Fibroblast of the aortic adventitia (primary cell): ENCODE data around the gene CLASRP. TPM values are rescaled to one million over a fixed set of nuclear protein-coding genes. Genes with fewer than 3 reads are reported as not detected.
A peak's percentile ranks its signal among the peaks of the same experiment; 100 is the strongest.
"Not testable (repeated sequence)": the region's sequence is repeated elsewhere in the genome, so short reads cannot be mapped to it uniquely, and the experiment has no call there.

Experiments
- DNase-seq: peaks from one replicate; pipeline ENCODE4 v3.0.0-alpha.2; 2010; ENCODE audit warnings: low read depth
- H3K4me3 ChIP-seq: 2 replicates; pipeline ENCODE4 v1.5.1; 2011; ENCODE audit warnings: low read depth, mild to moderate bottlenecking, control low read depth, low read length, moderate library complexity
- total RNA-seq: library from RNA; depleted of rRNA; stranded (reverse); fragments of >200 nt; gene quantifications from 2 replicates; pipeline ENCODE4 v1.2.3, GENCODE V29; 2012; ENCODE audit warnings: low replicate concordance
- TF ChIP-seq, protein P1 (sequence below): IDR thresholded peaks from 2 replicates; pipeline ENCODE4 v1.5.1; 2011; ENCODE audit warnings: mild to moderate bottlenecking, low read length, control low read depth, inconsistent platforms; ENCODE audit not compliant: insufficient read depth

CLASRP gene
- total RNA-seq, 1 donor, result 32.4 TPM

DNA sequence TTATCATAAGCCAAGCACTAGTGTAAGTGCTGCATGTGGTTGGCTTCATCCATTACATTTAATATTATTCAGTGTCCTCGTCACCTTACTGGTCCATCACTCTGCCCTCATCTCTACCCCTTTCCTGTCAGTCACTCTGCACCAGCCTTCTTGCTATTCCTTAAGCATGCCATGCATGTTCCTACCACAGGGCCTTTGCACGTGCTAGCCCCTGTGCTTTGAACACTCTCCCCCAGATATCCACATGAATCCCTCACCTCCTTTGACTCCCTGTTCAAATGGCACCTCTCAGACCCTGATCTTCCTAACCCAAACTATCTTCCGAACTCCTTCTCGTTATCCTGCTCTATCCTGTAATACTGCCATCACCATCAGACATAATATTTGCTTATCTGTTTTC is 40.8 kb upstream of the CLASRP start:
- TF ChIP-seq, protein P1, sequence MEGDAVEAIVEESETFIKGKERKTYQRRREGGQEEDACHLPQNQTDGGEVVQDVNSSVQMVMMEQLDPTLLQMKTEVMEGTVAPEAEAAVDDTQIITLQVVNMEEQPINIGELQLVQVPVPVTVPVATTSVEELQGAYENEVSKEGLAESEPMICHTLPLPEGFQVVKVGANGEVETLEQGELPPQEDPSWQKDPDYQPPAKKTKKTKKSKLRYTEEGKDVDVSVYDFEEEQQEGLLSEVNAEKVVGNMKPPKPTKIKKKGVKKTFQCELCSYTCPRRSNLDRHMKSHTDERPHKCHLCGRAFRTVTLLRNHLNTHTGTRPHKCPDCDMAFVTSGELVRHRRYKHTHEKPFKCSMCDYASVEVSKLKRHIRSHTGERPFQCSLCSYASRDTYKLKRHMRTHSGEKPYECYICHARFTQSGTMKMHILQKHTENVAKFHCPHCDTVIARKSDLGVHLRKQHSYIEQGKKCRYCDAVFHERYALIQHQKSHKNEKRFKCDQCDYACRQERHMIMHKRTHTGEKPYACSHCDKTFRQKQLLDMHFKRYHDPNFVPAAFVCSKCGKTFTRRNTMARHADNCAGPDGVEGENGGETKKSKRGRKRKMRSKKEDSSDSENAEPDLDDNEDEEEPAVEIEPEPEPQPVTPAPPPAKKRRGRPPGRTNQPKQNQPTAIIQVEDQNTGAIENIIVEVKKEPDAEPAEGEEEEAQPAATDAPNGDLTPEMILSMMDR, result no peak
- DNase-seq, result no peak
- H3K4me3 ChIP-seq, result no peak overlapping the region

DNA sequence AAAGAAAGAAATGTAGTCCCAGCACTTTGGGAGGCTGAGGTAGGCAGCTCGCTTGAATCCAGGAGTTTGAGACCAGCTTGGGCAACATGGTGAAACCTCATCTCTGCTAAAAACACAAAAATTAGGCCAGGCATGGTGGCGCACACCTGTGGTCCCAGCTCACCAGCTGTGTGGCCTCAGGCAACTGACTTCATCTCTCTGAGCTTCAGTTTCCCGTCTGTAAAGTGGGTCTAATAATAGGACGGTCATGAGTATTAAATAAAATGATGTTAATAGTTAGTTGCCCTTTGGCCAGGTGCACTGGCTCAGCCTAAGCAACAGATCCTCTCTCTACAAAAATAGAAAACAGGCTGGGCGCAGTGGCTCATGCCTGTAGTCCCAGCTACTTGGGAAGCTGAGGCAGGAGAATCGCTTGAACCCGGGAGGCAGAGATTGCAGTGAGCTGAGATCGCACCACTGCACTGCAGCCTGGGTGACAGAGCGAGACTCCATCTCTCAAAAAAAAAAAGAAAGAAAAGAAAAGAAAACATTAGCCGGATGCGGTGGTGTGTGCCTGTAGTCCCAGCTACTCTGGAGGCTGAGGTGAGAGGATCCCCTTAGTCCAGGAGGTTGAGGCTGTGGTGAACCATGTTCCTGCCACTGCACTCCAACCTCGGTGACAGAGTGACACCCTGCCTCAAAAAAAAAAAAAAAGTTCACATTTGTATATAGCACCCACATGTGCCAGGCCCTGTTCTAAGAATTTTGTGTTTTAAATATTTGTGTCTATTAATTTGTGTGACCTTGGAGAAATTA is 39.5 kb upstream of the CLASRP start:
- DNase-seq, H3K4me3 ChIP-seq: not testable (repeated sequence)

DNA sequence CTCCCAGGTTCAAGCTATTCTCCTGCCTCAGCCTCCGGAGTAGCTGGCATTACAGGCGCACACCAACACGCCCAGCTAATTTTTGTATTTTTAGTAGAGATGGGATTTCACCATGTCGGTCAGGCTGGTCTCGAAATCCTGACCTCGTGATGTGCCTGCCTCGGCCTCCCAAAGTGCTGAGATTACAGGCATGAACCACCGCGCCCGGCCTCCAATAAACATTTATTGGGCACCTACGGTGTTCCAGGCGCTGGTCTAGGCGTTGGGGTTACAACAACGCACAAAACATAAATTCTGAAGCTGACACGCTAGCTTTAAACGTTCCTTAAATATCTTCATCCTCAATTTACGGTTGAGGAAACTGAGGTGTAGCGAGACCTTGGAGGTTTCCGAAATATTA is 38.2 kb upstream of the CLASRP start:
- H3K4me3 ChIP-seq, result peak overlapping the region; percentile 62
- DNase-seq, result not testable (repeated sequence)

DNA sequence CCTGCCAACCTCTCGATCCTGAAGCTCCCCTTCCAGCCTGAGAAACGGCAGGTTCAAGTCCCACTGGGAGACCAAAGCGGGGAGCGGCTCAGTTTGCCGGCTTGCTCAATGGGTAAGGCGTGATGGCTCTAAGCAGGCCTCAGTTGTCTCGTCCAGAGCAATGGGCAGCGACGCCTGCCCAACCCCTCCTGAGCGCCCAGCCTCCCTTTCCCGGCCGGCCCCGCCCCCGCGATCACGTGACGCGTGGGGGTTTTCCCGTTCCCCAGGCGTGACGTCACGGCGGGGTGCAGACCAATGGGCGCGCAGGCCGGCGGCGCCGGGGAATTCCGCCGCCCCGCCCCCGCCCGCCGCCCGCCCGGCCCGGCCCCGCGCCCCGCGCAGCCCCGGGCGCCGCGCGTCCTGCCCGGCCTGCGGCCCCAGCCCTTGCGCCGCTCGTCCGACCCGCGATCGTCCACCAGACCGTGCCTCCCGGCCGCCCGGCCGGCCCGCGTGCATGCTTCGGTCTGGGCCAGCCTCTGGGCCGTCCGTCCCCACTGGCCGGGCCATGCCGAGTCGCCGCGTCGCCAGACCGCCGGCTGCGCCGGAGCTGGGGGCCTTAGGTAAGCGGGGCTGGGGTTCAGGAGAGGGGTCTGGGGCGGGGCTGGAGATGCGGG is 37.6 kb upstream of the CLASRP start, which contains the start of gene RELB:
RELB (plus strand) TSS at position 378 of the 653 bp plus-strand sequence; CDS start at position 494, 116 bp downstream.
- DNase-seq, result peak; percentile 80
- H3K4me3 ChIP-seq, result peak within 1 kb of the TSS; percentile 82
- TF ChIP-seq, protein P1, result no peak

DNA sequence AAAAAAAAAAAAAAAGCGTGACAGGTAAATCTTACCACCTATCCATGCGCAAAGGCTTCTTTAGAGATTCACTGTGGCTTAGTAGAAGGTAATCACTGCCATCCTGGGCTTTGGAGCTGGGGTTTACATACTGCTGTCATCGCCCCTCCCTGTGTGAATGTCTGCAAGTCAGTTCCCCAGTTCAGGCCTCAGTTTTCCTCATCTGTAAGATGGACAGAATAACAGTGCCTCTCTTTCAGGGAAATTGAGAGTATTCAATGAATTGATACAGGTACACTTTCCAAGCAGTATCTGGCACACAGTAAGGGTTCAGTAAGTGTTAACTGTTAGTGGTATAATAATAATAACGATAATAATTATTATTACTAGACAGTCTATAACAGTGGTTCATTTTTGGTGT is 35.4 kb upstream of the CLASRP start:
- no peak overlapping the region for H3K4me3 ChIP-seq
- TF ChIP-seq, protein P1, result no peak
- no peak for DNase-seq

DNA sequence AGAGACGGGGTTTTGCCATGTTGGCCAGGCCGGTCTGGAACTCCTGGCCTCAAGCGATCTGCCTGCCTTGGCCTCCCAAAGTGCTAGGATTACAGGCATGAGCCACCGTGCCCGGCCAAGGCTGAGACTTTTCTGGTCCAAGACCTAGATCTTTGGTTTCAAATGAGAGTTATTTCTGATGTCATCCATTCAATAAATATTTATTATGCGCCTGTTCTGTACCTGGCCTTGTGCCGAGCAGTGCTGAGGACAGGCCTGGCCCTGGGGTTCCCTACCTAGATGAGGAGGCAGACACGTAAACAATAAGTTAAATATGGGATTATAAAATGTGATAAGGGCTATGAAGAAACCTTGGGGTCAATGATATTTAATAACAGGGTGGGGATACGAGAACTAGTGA is 33.1 kb upstream of the CLASRP start:
- H3K4me3 ChIP-seq, result no peak overlapping the region
- TF ChIP-seq, protein P1, result no peak
- no peak for DNase-seq

DNA sequence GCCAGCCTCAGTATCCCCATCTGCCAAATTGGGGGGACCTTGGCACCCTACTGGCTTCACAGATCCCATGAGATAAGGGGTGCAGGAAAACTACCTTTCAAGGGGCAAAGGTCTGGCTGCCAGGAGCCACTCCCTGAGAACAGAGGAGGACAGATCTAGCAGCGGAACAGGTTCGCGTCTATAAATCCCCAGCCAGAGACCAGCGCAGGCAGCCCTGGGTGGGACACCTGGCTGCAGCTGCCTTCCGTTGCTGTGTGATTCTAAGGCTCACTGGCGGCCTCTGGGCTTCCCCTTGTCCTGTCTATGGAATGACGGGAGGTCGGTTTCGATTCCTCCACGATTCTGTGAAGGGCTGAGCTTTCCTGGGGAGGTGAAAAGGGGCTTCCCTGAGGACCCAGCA is 30.3 kb upstream of the CLASRP start:
- DNase-seq, result no peak
- TF ChIP-seq, protein P1, result no peak
- H3K4me3 ChIP-seq, result no peak overlapping the region
